T-cell (primary cell): ENCODE measurements around the gene CNIH2. TPM values are rescaled to one million over a fixed set of nuclear protein-coding genes. Genes with fewer than 3 reads are reported as not detected.
A peak's percentile ranks its signal among the peaks of the same experiment; 100 is the strongest.

Source experiments
- ATAC-seq, 4 experiments: fragments of 200-7000 bp in 3 of 4; fragments of 150-1000 bp in 1 of 4; cut with Tn5 transposase; replicated peaks in 1 of 4; 1 replicate in 3 of 4; 2 replicates in 1 of 4; pipeline ENCODE4 v1.10.0; 2021; ENCODE audit warnings: moderate library complexity in 3 of 4, mild to moderate bottlenecking in 2 of 4, moderate number of reproducible peaks in 1 of 4
- CTCF ChIA-PET, 2 donors: fragments of 300-600 bp; sonication (Branson Sonifier 250); formaldehyde crosslinking; loops; one replicate each; lab custom pipeline; 2022; ENCODE audit warnings: antibody characterized with exemption in 2 of 2; lab: Charles Lee
- POLR2A ChIA-PET, 2 donors: fragments of 300-600 bp; sonication (Branson Sonifier 250); formaldehyde crosslinking; loops; one replicate each; lab custom pipeline; 2022; ENCODE audit warnings: antibody characterized with exemption in 2 of 2; lab: Charles Lee
- DNase-seq, 35 experiments: peaks; one replicate each; pipeline versions ENCODE4 v3.0.0 to v3.0.0-alpha.2; 2013 to 2023
- H3K27ac ChIP-seq: one replicate; pipeline ENCODE4 v1.5.1; 2013; ENCODE audit warnings: low read length
- H3K27me3 ChIP-seq, 2 experiments: replicated peaks in 1 of 2; 1 replicate in 1 of 2; 2 replicates in 1 of 2; pipeline versions ENCODE4 v1.6.1 to v1.7.0; 2013; ENCODE audit warnings: low read length in 1 of 2, mixed read lengths in 1 of 2; ENCODE audit not compliant: control insufficient read depth in 2 of 2, insufficient read depth in 2 of 2; ENCODE audit errors: extremely low read depth in 1 of 2
- H3K36me3 ChIP-seq, 2 donors: 1 replicate in 1 of 2; 2 replicates in 1 of 2; pipeline versions ENCODE4 v1.6.1 to v1.7.0; 2013; ENCODE audit warnings: low read length in 1 of 2; ENCODE audit not compliant: control insufficient read depth in 2 of 2, insufficient read depth in 1 of 2; ENCODE audit errors: extremely low read depth in 1 of 2
- H3K4me1 ChIP-seq, 2 experiments: 1 replicate in 1 of 2; 2 replicates in 1 of 2; pipeline versions ENCODE4 v1.6.1 to v1.7.0; 2013; ENCODE audit warnings: low read length in 2 of 2, mixed read lengths in 1 of 2; ENCODE audit not compliant: insufficient read depth in 2 of 2, control insufficient read depth in 1 of 2; ENCODE audit errors: extremely low read depth in 1 of 2
- H3K4me3 ChIP-seq, 2 donors: 1 replicate in 1 of 2; 2 replicates in 1 of 2; pipeline versions ENCODE4 v1.5.1 to v1.7.0; 2013; ENCODE audit warnings: mild to moderate bottlenecking in 2 of 2, low read length in 1 of 2, moderate library complexity in 1 of 2; ENCODE audit not compliant: control insufficient read depth in 1 of 2; ENCODE audit errors: extremely low read depth in 1 of 2
- H3K9me3 ChIP-seq: 2 replicates; pipeline ENCODE4 v1.7.0; 2013
- H3K27ac Mint-ChIP-seq, 2 donors: one replicate each; pipeline ENCODE4 v1.8.0; 2020 to 2021; ENCODE audit warnings: mild to moderate bottlenecking in 2 of 2, mixed read lengths in 2 of 2
- H3K27me3 Mint-ChIP-seq, 2 donors: one replicate each; pipeline ENCODE4 v1.8.0; 2021 to 2022; ENCODE audit warnings: mixed read lengths in 2 of 2
- H3K36me3 Mint-ChIP-seq: one replicate; pipeline ENCODE4 v1.8.0; 2021; ENCODE audit warnings: mixed read lengths
- H3K4me1 Mint-ChIP-seq, 3 donors: one replicate each; pipeline ENCODE4 v1.8.0; 2020 to 2022; ENCODE audit warnings: mixed read lengths in 3 of 3, mild to moderate bottlenecking in 1 of 3
- H3K4me3 Mint-ChIP-seq, 3 donors: one replicate each; pipeline ENCODE4 v1.8.0; 2020 to 2022; ENCODE audit warnings: mild to moderate bottlenecking in 3 of 3, mixed read lengths in 3 of 3, moderate library complexity in 3 of 3
- H3K9me3 Mint-ChIP-seq, 3 donors: one replicate each; pipeline ENCODE4 v1.8.0; 2020 to 2022; ENCODE audit warnings: mixed read lengths in 3 of 3
- WGBS: methylation state at CpG from one replicate; pipeline ENCODE4 v1.1.5; 2013; ENCODE audit warnings: missing lambda C conversion rate; ENCODE audit not compliant: insufficient coverage; 5-methylcytosine and 5-hydroxymethylcytosine counted together
- total RNA-seq, 35 experiments: library from RNA in 6 of 35; stranded (reverse) in 6 of 35; fragments of 120-200 nt in 1 of 35; gene quantifications; one replicate each; pipeline versions ENCODE4 v1.2.1 to v1.2.4 and lab custom pipeline; 2013 to 2026

CNIH2 gene
- total RNA-seq, 5 donors from 2014 or later (not counting 1 experiment from before 2014, with no cell fraction given) = 1.9 to 9.9 (median 2.7) TPM

DNA sequence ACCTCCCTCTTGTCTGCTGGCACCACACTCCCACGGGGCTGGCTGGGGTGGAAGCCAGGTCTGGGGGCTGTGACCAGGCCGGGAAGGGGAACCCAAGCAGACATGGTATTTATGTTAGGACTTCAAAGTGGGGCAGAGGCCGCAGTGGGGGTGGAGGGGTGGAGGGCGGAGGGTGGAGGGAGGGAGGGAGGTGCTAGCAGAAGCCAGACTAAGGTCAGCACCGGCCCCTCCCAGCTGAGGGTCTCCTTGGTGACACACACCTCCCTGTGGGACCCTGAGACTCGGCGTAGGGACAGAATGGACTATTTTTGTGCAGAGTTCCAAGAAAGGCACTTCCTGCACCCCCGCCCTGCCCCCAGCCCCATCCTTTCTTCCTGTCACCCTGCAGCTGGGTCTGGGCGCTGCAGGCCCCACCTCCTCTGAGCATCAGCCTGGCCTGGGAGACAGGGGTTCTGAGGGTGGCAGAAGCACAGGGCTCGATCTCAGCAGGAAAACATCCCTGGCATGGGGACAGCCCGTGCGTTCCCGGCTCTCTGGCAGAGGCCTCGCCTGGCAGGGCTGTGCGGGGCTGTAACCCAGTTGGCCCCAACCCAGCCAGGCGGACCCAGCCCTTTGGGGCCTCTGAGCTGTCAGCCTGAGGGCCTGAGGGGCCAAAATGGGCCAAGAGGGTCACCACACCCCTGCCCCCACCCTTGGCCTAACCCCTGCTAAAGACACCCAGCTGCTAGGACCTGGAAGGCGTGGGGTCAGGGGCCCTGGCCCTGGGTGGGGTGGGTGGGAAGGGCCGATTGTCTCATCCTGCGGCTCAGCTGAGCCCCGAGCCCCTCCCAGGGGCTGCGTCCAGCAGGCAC is 48.5 kb downstream of the CNIH2 start:
- Histone ChIP-seq H3K27ac (peak overlapping the region; percentile 63), H3K4me1 (peaks cover 35 to 67% of the 10 kb centered on the region in 2 experiments), H3K4me3 (peak overlapping the region in 1 of 2 donors; percentile 19), H3K27me3 (no peaks in the 10 kb centered on the region), H3K36me3 (no peaks in the 10 kb centered on the region), H3K9me3 (no peaks in the 10 kb centered on the region)
- Mint-ChIP-seq H3K4me3 (peak overlapping the region in 1 of 3 donors; percentile 53), H3K27ac (peak overlapping the region; percentile 88), H3K9me3 (no peaks in the 10 kb centered on the region), H3K27me3 (no peaks in the 10 kb centered on the region), H3K4me1 (peaks cover 45 to 53% (median 45%) of the 10 kb centered on the region in 3 donors), H3K36me3 (no peaks in the 10 kb centered on the region)
- WGBS = 55% methylated on average over 14 of the region's 21 CpGs
- CTCF ChIA-PET = interaction anchor here in 1 of 2 donors (1.6 kb wide), 2 partner anchors 14 to 15 kb away, joined by 5 to 7 read pairs; no protein-coding TSS in a partner anchor
- ATAC-seq = peak; percentile 61 to 72 (median 68)
- POLR2A ChIA-PET = no interaction called here
- DNase-seq = peak in 22 of 35 experiments; percentile 30 to 63 (median 44)

DNA sequence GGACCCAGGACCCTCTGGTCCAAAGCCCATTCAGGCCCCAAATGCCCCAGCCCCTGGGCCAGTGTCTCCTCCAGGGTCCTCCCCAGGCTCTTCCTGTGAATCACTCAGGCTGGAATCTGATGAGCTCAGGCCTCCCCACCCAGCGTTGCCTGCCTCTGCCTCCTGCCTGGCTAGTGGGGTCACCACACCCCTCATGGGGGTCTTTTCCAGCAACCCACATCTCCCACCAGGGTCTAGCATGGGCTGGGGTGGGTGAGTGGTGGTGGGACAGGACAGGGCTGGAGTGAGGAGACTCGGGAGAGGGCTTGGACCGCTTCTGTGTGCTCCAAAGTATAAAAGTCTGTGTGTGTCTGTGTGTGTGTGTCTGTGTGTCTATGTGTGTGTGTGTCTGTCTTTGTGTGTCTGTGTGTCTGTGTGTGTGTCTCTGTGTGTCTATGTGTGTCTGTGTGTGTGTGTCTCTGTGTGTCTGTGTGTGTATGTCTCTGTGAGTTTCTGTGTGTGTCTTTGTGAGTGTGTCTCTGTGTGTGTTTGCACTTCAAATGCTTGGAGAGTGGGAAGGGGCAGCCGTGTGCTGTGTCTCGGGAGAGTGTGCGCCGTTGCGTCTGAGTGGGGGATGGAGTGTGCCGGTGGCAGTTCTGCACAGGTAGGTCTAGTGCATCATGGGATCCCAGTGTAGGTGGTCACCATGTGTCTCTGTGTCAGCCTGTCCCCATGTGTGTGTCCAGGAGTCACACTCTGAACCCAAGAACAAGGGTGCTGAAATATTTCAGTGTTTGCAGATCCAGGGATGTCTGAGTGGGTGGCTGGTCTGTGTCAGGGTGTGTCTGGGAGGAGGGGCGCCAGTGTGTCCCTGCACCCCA is 49.4 kb downstream of the CNIH2 start:
- POLR2A ChIA-PET = no interaction called here
- peaks cover 39 to 44% (median 43%) of the 10 kb centered on the region in 3 donors for H3K4me1 Mint-ChIP-seq
- no peaks in the 10 kb centered on the region for H3K27me3 ChIP-seq
- H3K27me3 Mint-ChIP-seq = no peaks in the 10 kb centered on the region
- peaks cover 30 to 57% of the 10 kb centered on the region in 2 experiments for H3K4me1 ChIP-seq
- H3K27ac ChIP-seq = peak overlapping the region; percentile 63
- ATAC-seq (no peak), DNase-seq (no peak)
- WGBS = 89% methylated on average over 9 of the region's 10 CpGs
- H3K9me3 Mint-ChIP-seq = no peaks in the 10 kb centered on the region
- peak overlapping the region in 1 of 3 donors; percentile 53 for H3K4me3 Mint-ChIP-seq
- H3K27ac Mint-ChIP-seq = peak overlapping the region; percentile 70 to 93
- CTCF ChIA-PET = interaction anchor here in 1 of 2 donors (1.6 kb wide), 2 partner anchors 15 to 16 kb away, joined by 5 to 7 read pairs; no protein-coding TSS in a partner anchor
- no peaks in the 10 kb centered on the region for H3K9me3 ChIP-seq
- H3K36me3 ChIP-seq = no peaks in the 10 kb centered on the region
- no peak overlapping the region for H3K4me3 ChIP-seq
- no peaks in the 10 kb centered on the region for H3K36me3 Mint-ChIP-seq

- no peaks in the 10 kb centered on the region for H3K9me3 Mint-ChIP-seq
- Histone ChIP-seq H3K27ac (peak overlapping the region; percentile 63), H3K36me3 (no peaks in the 10 kb centered on the region), H3K4me1 (peaks cover 30 to 52% of the 10 kb centered on the region in 2 experiments), H3K9me3 (no peaks in the 10 kb centered on the region), H3K4me3 (no peak overlapping the region), H3K27me3 (no peaks in the 10 kb centered on the region)
- ATAC-seq (peak; percentile 28 to 66 (median 32)), DNase-seq (peak in 29 of 35 experiments; percentile 22 to 75 (median 50))
- H3K27ac Mint-ChIP-seq = peak overlapping the region; percentile 70 to 93
- 14% methylated on average over 3 of the region's 3 CpGs for WGBS
- no peaks in the 10 kb centered on the region for H3K36me3 Mint-ChIP-seq
- H3K4me1 Mint-ChIP-seq = peaks cover 37 to 41% (median 39%) of the 10 kb centered on the region in 3 donors
- POLR2A ChIA-PET = no interaction called here
- CTCF ChIA-PET = no interaction called here
- H3K4me3 Mint-ChIP-seq = peak overlapping the region in 1 of 3 donors; percentile 53
- no peaks in the 10 kb centered on the region for H3K27me3 Mint-ChIP-seq
Measured at GRCh38 chr11:66328031-66328301, 50.0 kb downstream of the CNIH2 start.

DNA sequence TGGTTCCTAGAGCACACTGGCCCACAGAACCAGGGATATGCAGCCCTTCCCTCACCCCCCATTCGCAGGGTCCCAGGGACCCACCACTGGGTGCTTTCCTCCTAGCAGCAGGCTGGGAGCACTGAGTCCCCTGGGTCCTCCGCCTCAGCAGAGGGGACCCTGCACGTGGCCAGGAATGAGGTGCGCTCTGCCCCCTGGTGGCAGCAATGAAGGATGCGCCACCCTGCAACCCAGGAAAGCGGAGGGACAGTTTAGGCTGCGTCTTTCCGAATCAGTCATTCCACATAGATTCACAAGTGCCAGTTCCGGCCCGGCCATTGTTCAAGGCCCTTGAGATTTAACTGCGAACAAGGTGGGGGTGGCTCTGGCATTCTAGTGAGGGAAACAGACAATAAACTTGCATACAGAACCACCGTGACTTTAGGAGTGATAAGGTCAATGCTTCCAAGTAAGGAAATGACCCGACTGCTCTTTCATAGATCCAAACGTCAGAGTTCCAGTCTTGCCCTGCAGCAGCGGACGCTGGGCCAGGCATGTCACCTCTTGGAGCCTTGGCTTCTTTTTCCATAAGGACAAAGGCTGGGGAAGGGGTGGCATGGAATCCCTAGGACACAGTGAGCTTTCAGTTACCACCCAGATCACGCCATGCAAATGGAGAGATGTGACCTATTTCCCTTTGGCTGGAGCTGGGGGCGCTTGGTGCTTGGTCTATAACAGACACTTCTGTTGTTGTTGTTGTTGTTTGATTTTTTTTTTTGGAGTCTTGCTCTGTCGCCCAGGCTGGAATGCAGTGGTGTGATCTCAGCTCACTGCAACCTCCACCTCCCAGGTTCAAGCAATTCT is 50.5 kb downstream of the CNIH2 start:
- H3K9me3 ChIP-seq = no peaks in the 10 kb centered on the region
- H3K4me1 ChIP-seq = peaks cover 30 to 52% of the 10 kb centered on the region in 2 experiments
- WGBS = 16% methylated on average over 11 of the region's 19 CpGs
- no peaks in the 10 kb centered on the region for H3K36me3 ChIP-seq
- Mint-ChIP-seq H3K4me1 (peaks cover 33 to 37% (median 37%) of the 10 kb centered on the region in 3 donors), H3K36me3 (no peaks in the 10 kb centered on the region), H3K4me3 (peak overlapping the region; percentile 14 to 53 (median 21)), H3K27me3 (no peaks in the 10 kb centered on the region), H3K27ac (peak overlapping the region; percentile 70 to 93), H3K9me3 (no peaks in the 10 kb centered on the region)
- POLR2A ChIA-PET = no interaction called here
- peak; percentile 82 to 85 (median 84) for ATAC-seq
- peak overlapping the region; percentile 63 for H3K27ac ChIP-seq
- DNase-seq = peak; percentile 54 to 93 (median 76)
- H3K27me3 ChIP-seq = peaks cover 0 to 3% of the 10 kb centered on the region in 2 experiments
- peak overlapping the region in 1 of 2 donors; percentile 2 for H3K4me3 ChIP-seq
- CTCF ChIA-PET = interaction anchor here (0.8 to 2.5 kb wide), 3 partner anchors 16 to 17 kb away, joined by 3 to 19 read pairs (median 4); no protein-coding TSS in a partner anchor

DNA sequence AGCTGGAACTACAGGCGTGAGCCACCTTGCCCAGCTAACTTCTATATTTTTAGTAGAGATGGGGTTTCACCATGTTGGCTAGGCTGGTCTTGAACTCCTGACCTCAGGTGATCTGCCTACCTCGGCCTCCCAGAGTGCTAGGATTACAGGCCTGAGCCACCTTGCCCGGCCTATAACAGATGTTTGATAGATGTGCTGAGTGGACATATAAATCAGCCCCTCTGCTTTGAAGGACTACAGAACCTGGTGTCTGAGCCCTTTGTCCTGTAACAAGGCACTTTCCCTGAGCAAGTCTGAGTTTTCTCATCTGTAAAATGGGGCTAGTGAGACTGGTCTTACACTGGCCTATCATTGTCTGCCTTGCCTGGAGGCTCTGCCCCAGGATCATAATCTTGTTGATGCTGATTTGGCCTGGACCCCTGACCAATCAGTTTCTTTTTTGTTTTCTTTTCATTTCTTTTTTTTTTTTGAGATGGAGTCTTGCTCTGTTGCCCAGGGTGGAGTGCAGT is 51.2 kb downstream of the CNIH2 start:
- ATAC-seq (no peak), DNase-seq (no peak)
- peak overlapping the region in 1 of 3 donors; percentile 53 for H3K4me3 Mint-ChIP-seq
- peak overlapping the region in 1 of 2 donors; percentile 34 for H3K27ac Mint-ChIP-seq
- Histone ChIP-seq H3K27ac (no peak overlapping the region), H3K4me3 (no peak overlapping the region), H3K4me1 (peaks cover 30 to 52% of the 10 kb centered on the region in 2 experiments), H3K36me3 (no peaks in the 10 kb centered on the region), H3K9me3 (no peaks in the 10 kb centered on the region), H3K27me3 (peaks cover 0 to 5% of the 10 kb centered on the region in 2 experiments)
- ChIA-PET POLR2A (no interaction called here), CTCF (interaction anchor here (0.8 to 2.5 kb wide), 3 partner anchors 17 to 18 kb away, joined by 3 to 19 read pairs (median 4); no protein-coding TSS in a partner anchor)
- no peaks in the 10 kb centered on the region for H3K36me3 Mint-ChIP-seq
- no peaks in the 10 kb centered on the region for H3K27me3 Mint-ChIP-seq
- H3K4me1 Mint-ChIP-seq = peaks cover 30 to 36% (median 35%) of the 10 kb centered on the region in 3 donors
- no peaks in the 10 kb centered on the region for H3K9me3 Mint-ChIP-seq
- WGBS = 100% methylated on average over 2 of the region's 3 CpGs
